Endothelial cell of umbilical vein (primary cell): Measurements from ENCODE around the gene MYH14. TPM values are rescaled to one million over a fixed set of nuclear protein-coding genes. Genes with fewer than 3 reads are reported as not detected.

ENCODE experiments used
- BruUV-seq: library from RNA; stranded (reverse); fragments of 400-500 nt; replicated peaks from 2 replicates; lab custom pipeline; 2021; lab: Mats Ljungman, UMichigan
- CTCF ChIA-PET: fragments of 300-600, 350-600 bp; sonication (Branson Sonifier 250); formaldehyde crosslinking; loops from one replicate; lab custom pipeline; 2021; ENCODE audit warnings: antibody characterized with exemption, inconsistent platforms; lab: Charles Lee
- POLR2A ChIA-PET: fragments of 300-600, 350-600 bp; sonication (Branson Sonifier 250); formaldehyde crosslinking; loops from one replicate; lab custom pipeline; 2021; ENCODE audit warnings: antibody characterized with exemption, inconsistent platforms; lab: Charles Lee
- DNase-seq: peaks from one replicate; pipeline ENCODE4 v3.0.0-alpha.2; 2011; ENCODE audit warnings: low read depth, low spot score
- FAIRE-seq: peaks from 2 replicates; lab custom pipeline; 2011; peaks lifted over from hg19 to GRCh38; lab: Jason Lieb, UNC
- H2AFZ ChIP-seq: 2 replicates; pipeline ENCODE4 v1.6.0; 2012; ENCODE audit warnings: low read depth, low read length, control low read depth, inconsistent platforms
- H3K27ac ChIP-seq: 2 replicates; pipeline ENCODE4 v1.5.1; 2011; ENCODE audit warnings: low read depth, mild to moderate bottlenecking, control low read depth, low read length, moderate library complexity; ENCODE audit not compliant: insufficient read depth
- H3K27me3 ChIP-seq, 2 experiments: 2 replicates each; pipeline versions ENCODE4 v1.6.0 to v1.6.1; 2011; ENCODE audit warnings: low read length in 2 of 2, mixed read lengths in 1 of 2; ENCODE audit not compliant: control insufficient read depth in 2 of 2, insufficient read depth in 2 of 2
- H3K36me3 ChIP-seq, 2 experiments: 2 replicates in 1 of 2; 3 replicates in 1 of 2; pipeline ENCODE4 v1.5.1; 2011; ENCODE audit warnings: low read length in 2 of 2, mild to moderate bottlenecking in 1 of 2, moderate library complexity in 1 of 2; ENCODE audit not compliant: control insufficient read depth in 2 of 2, insufficient read depth in 2 of 2; ENCODE audit errors: extremely low read depth in 1 of 2
- H3K4me1 ChIP-seq: 3 replicates; pipeline ENCODE4 v1.5.1; 2011; ENCODE audit warnings: mild to moderate bottlenecking, low read length; ENCODE audit not compliant: control insufficient read depth, insufficient read depth; ENCODE audit errors: extremely low read depth
- H3K4me2 ChIP-seq: 2 replicates; pipeline ENCODE4 v1.6.1; 2011; ENCODE audit warnings: low read length, control low read depth, mixed read lengths; ENCODE audit not compliant: insufficient read depth
- H3K4me3 ChIP-seq, 3 experiments: fragments of 200-600 bp in 1 of 3; sonication (generic), shearing (Covaris generic) in 1 of 3; replicated peaks in 1 of 3; 2 replicates each; pipeline ENCODE4 v1.5.1; 2011 to 2016; ENCODE audit warnings: control low read depth in 3 of 3, low read length in 3 of 3, mild to moderate bottlenecking in 2 of 3, inconsistent platforms in 1 of 3, low read depth in 1 of 3, moderate library complexity in 1 of 3; ENCODE audit not compliant: insufficient read depth in 1 of 3
- H3K79me2 ChIP-seq: 2 replicates; pipeline ENCODE4 v1.6.0; 2012; ENCODE audit warnings: low read length, inconsistent platforms; ENCODE audit not compliant: control insufficient read depth, insufficient read depth
- H3K9ac ChIP-seq: replicated peaks from 2 replicates; pipeline ENCODE3; 2011; ENCODE audit warnings: low read length, control low read depth; ENCODE audit not compliant: insufficient read depth; ENCODE audit errors: extremely low read depth
- H3K9me1 ChIP-seq: replicated peaks from 3 replicates; pipeline ENCODE4 v1.6.0; 2011; ENCODE audit warnings: mild to moderate bottlenecking, low read length; ENCODE audit not compliant: control insufficient read depth, insufficient read depth; ENCODE audit errors: extremely low read depth
- H3K9me3 ChIP-seq: replicated peaks from 2 replicates; pipeline ENCODE4 v1.5.1; 2012; ENCODE audit warnings: low read length, inconsistent platforms; ENCODE audit not compliant: control insufficient read depth, insufficient read depth
- H4K20me1 ChIP-seq: replicated peaks from 2 replicates; pipeline ENCODE3; 2011; ENCODE audit warnings: mild to moderate bottlenecking, low read length; ENCODE audit not compliant: control insufficient read depth, insufficient read depth; ENCODE audit errors: extremely low read depth
- CTCF ChIP-seq, 2 donors: IDR thresholded peaks; 1 replicate in 1 of 2; 2 replicates in 1 of 2; pipeline ENCODE4 v1.5.1; 2011; ENCODE audit warnings: low read length in 2 of 2, mild to moderate bottlenecking in 2 of 2, moderate library complexity in 2 of 2, control low read depth in 1 of 2, inconsistent platforms in 1 of 2, low read depth in 1 of 2; ENCODE audit not compliant: insufficient read depth in 1 of 2; ENCODE audit errors: extremely low read depth in 1 of 2
- EZH2 ChIP-seq: IDR thresholded peaks from 2 replicates; pipeline ENCODE4 v1.6.1; 2012; ENCODE audit warnings: borderline replicate concordance, low read depth, mild to moderate bottlenecking, moderate library complexity, low read length, inconsistent platforms; ENCODE audit not compliant: severe bottlenecking
- FOS ChIP-seq: IDR thresholded peaks from 2 replicates; pipeline ENCODE4 v1.6.1; 2011; ENCODE audit warnings: mild to moderate bottlenecking, low read length, moderate library complexity, borderline replicate concordance; ENCODE audit not compliant: insufficient read depth
- GATA2 ChIP-seq: IDR thresholded peaks from 2 replicates; pipeline ENCODE4 v1.7.0; 2011; ENCODE audit warnings: low read depth, mild to moderate bottlenecking, moderate library complexity, mixed read lengths, low read length; ENCODE audit not compliant: insufficient read length, insufficient read depth
- JUN ChIP-seq: IDR thresholded peaks from 2 replicates; pipeline ENCODE4 v1.6.1; 2011; ENCODE audit warnings: borderline replicate concordance, low read depth; ENCODE audit not compliant: insufficient read length, insufficient read depth
- MAX ChIP-seq: IDR thresholded peaks from 2 replicates; pipeline ENCODE4 v1.6.1; 2011; ENCODE audit not compliant: insufficient read depth, insufficient read length
- MYC ChIP-seq: IDR thresholded peaks from one replicate; pipeline ENCODE4 v1.6.1; 2011; ENCODE audit warnings: mild to moderate bottlenecking, low read depth, low read length
- POLR2A ChIP-seq: IDR thresholded peaks from 2 replicates; pipeline ENCODE4 v1.6.1; 2012; ENCODE audit warnings: low read depth, mild to moderate bottlenecking, control low read depth, low read length
- POLR2AphosphoS5 ChIP-seq: IDR thresholded peaks from 2 replicates; pipeline ENCODE4 v1.6.1; 2012; ENCODE audit warnings: low read depth, mild to moderate bottlenecking, control low read depth, low read length, moderate library complexity; ENCODE audit not compliant: insufficient read depth
- dilution Hi-C: fragments of 300-500 bp; cut with MboI; formaldehyde crosslinking; loops from one replicate; pipeline ENCODE4 v1.15.0; 2019; ENCODE audit warnings: low sequenced_read_pairs; ENCODE audit not compliant: extremely low pct_ligation_motif_present
- intact Hi-C: fragments of 100-400 bp; cut with micrococcal nuclease; formaldehyde crosslinking; loops from one replicate; pipeline ENCODE4 v1.10.0; 2022
- polyA plus RNA-seq, 4 experiments: library from polyadenylated mRNA; depleted of rRNA in 3 of 4; stranded (reverse) in 3 of 4; unstranded in 1 of 4; fragments of >200 nt; gene quantifications; 2 replicates each; pipeline versions ENCODE4 v1.2.1 to v1.2.3, GENCODE V29; 2011 to 2012; ENCODE audit warnings: missing spikeins in 1 of 4
- total RNA-seq: library from RNA; stranded (reverse); gene quantifications from 2 replicates; pipeline ENCODE4 v1.2.3, GENCODE V29; 2021

MYH14 gene
- total and polyA plus RNA-seq, 2 donors (not counting 3 experiments of a cell fraction or from before 2014, with no cell fraction given), result 0.13 TPM; not detected in 1

- no TSS peak for BruUV-seq
- no peaks in the 10 kb centered on the region for H4K20me1 ChIP-seq
- DNase-seq, result no peak
- no peaks in the 10 kb centered on the region for H3K27me3 ChIP-seq
- no peak for TF ChIP-seq GATA2
- no peak for TF ChIP-seq POLR2A
- TF ChIP-seq EZH2, result no peak
- no peak for TF ChIP-seq MYC
- TF ChIP-seq FOS, result no peak
- TF ChIP-seq CTCF (IDR thresholded peaks at IDR 0.05; ENCODE audit: extremely low read depth in 1 of 2, insufficient read depth in 1 of 2, low read depth in 1 of 2, low read length in 2 of 2), result no peak
- TF ChIP-seq JUN, result no peak
- no peak for TF ChIP-seq MAX
- no peak for TF ChIP-seq POLR2AphosphoS5
- POLR2A ChIA-PET, result no interaction called here
- no peaks in the 10 kb centered on the region for H3K36me3 ChIP-seq
- no peak within 1 kb of the TSS for H3K4me2 ChIP-seq
- H2AFZ ChIP-seq, result no peak within 1 kb of the TSS
- no peaks in the 10 kb centered on the region for H3K79me2 ChIP-seq
- CTCF ChIA-PET, result interaction anchor here (1.5 kb wide), 1 partner anchor 16 kb away, joined by 3 read pairs; no protein-coding TSS in a partner anchor
- H3K9ac ChIP-seq, result no peak within 1 kb of the TSS
- H3K9me1 ChIP-seq, result no peaks in the 10 kb centered on the region
- no peaks in the 10 kb centered on the region for H3K9me3 ChIP-seq
- dilution Hi-C loops, result no loop called here
- intact Hi-C loops, result no loop called here
- H3K4me1 ChIP-seq, result no peaks in the 10 kb centered on the region
- no peak within 1 kb of the TSS for H3K4me3 ChIP-seq
- no peak within 1 kb of the TSS for H3K27ac ChIP-seq
- FAIRE-seq, result no peak
These were observed 40.4 kb upstream of the MYH14 start, which contains the start of gene IZUMO2 for GRCh38 chr19:50162988-50163387. TSS of gene IZUMO2 (minus strand) at chr19:50163281. CDS start at chr19:50163194, 87 bp downstream.
